PC-3 (cell line): ENCODE results near the gene CRELD1.

ENCODE experiments used
- EZH2 ChIP-seq: fragments of 300-600 bp; sonication (generic); IDR thresholded peaks from one replicate; pipeline ENCODE4 v1.6.1; 2017; ENCODE audit warnings: antibody characterized with exemption, mild to moderate bottlenecking, low read length; ENCODE audit not compliant: unreplicated experiment
- EZH2phosphoT487 ChIP-seq: fragments of 300-600 bp; sonication (generic); IDR thresholded peaks from 2 replicates; pipeline ENCODE4 v1.6.1; 2018; ENCODE audit warnings: mild to moderate bottlenecking, antibody characterized with exemption, low read length, borderline replicate concordance
- TF ChIP-seq, protein P1 (sequence below): fragments of 300-600 bp; sonication (generic); conservative IDR thresholded peaks from 2 replicates; pipeline ENCODE4 v1.5.1; 2017; ENCODE audit warnings: antibody characterized with exemption, low read depth, mild to moderate bottlenecking, low read length

- TF ChIP-seq, protein P1, sequence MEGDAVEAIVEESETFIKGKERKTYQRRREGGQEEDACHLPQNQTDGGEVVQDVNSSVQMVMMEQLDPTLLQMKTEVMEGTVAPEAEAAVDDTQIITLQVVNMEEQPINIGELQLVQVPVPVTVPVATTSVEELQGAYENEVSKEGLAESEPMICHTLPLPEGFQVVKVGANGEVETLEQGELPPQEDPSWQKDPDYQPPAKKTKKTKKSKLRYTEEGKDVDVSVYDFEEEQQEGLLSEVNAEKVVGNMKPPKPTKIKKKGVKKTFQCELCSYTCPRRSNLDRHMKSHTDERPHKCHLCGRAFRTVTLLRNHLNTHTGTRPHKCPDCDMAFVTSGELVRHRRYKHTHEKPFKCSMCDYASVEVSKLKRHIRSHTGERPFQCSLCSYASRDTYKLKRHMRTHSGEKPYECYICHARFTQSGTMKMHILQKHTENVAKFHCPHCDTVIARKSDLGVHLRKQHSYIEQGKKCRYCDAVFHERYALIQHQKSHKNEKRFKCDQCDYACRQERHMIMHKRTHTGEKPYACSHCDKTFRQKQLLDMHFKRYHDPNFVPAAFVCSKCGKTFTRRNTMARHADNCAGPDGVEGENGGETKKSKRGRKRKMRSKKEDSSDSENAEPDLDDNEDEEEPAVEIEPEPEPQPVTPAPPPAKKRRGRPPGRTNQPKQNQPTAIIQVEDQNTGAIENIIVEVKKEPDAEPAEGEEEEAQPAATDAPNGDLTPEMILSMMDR: no peak
- TF ChIP-seq EZH2 (no peak), EZH2phosphoT487 (no peak)
These were observed 60.6 kb downstream of the CRELD1 start for GRCh38 chr3:9994086-9994844.
